Ascending aorta (tissue), 2 donors: ENCODE data around the gene KRR1. TPM values are rescaled to one million over a fixed set of nuclear protein-coding genes. Genes with fewer than 3 reads are reported as not detected.

Source experiments
- DNase-seq, 2 donors: peaks; one replicate each; pipeline ENCODE4 v3.0.0-alpha.2; 2019; ENCODE audit warnings: low spot score in 2 of 2
- H3K27ac ChIP-seq, 2 donors: fragments of 200-600 bp; sonication (generic); one replicate each; pipeline ENCODE4 v1.5.1; 2016 to 2017; ENCODE audit warnings: mild to moderate bottlenecking in 1 of 2
- H3K27me3 ChIP-seq: fragments of 200-600 bp; sonication (generic); one replicate; pipeline ENCODE4 v1.5.1; 2017
- H3K36me3 ChIP-seq, 2 donors: fragments of 200-600 bp; sonication (generic); one replicate each; pipeline ENCODE4 v1.5.1; 2016
- H3K4me1 ChIP-seq, 2 donors: fragments of 200-600 bp; sonication (generic); one replicate each; pipeline ENCODE4 v1.5.1; 2016 to 2017; ENCODE audit warnings: mild to moderate bottlenecking in 1 of 2
- H3K4me3 ChIP-seq, 2 donors: fragments of 200-600 bp; sonication (generic); one replicate each; pipeline ENCODE4 v1.5.1; 2016 to 2017; ENCODE audit warnings: mild to moderate bottlenecking in 1 of 2
- H3K9me3 ChIP-seq, 2 donors: fragments of 200-600 bp; sonication (generic); one replicate each; pipeline ENCODE4 v1.5.1; 2016
- CTCF ChIP-seq, 3 experiments: fragments of 200-600 bp in 2 of 3; fragments of 450-650 bp in 1 of 3; sonication (generic) in 2 of 3; IDR thresholded peaks; one replicate each; pipeline ENCODE4 v1.5.1; 2016 to 2019; ENCODE audit warnings: antibody characterized with exemption in 3 of 3, mild to moderate bottlenecking in 1 of 3, moderate library complexity in 1 of 3
- intact Hi-C: fragments of 100-400 bp; cut with DNase I; formaldehyde crosslinking; loops from one replicate; pipeline ENCODE4 v1.15.1; 2023
- total RNA-seq: library from RNA; depleted of rRNA; stranded (reverse); fragments of >200 nt; gene quantifications from one replicate; pipeline ENCODE4 v1.1.0, GENCODE V29; 2016

The KRR1 gene
- total RNA-seq, 1 donor from 2014 or later = 23.9 TPM

- H3K36me3 ChIP-seq = no peaks in the 10 kb centered on the region
- TF ChIP-seq CTCF (IDR thresholded peaks at IDR 0.05) = no peak
- intact Hi-C loops = loop anchor here (2.0 to 5.0 kb wide), 3 partner anchors 147 to 1281 kb away; partner anchors contain the start of genes GLIPR1L1, OSBPL8 and ZDHHC17
- peak overlapping the region; percentile 88 to 90 for H3K27ac ChIP-seq
- H3K4me1 ChIP-seq = peaks cover 8 to 24% of the 10 kb centered on the region in 2 donors
- H3K27me3 ChIP-seq = no peaks in the 10 kb centered on the region
- no peak for DNase-seq
- peak overlapping the region; percentile 66 to 75 for H3K4me3 ChIP-seq
- no peaks in the 10 kb centered on the region for H3K9me3 ChIP-seq
These were observed 29.6 kb downstream of the KRR1 start for GRCh38 chr12:75481774-75482173.

- no peak for TF ChIP-seq CTCF (IDR thresholded peaks at IDR 0.05)
- Histone ChIP-seq H3K4me1 (peaks cover 8 to 18% of the 10 kb centered on the region in 2 donors), H3K27ac (peak overlapping the region; percentile 88 to 90), H3K4me3 (peak overlapping the region; percentile 66 to 75), H3K27me3 (no peaks in the 10 kb centered on the region), H3K36me3 (no peaks in the 10 kb centered on the region), H3K9me3 (no peaks in the 10 kb centered on the region)
- intact Hi-C loops = loop anchor here (2.0 to 5.0 kb wide), 3 partner anchors 146 to 1281 kb away; partner anchors contain the start of genes GLIPR1L1, OSBPL8 and ZDHHC17
- DNase-seq = no peak
These were observed 30.2 kb downstream of the KRR1 start for GRCh38 chr12:75481013-75481705.

GRCh38 chr12:75480469-75480949 lies 30.9 kb downstream of the KRR1 start, which contains the start of gene GLIPR1:
Gene GLIPR1, plus strand, starts transcription at chr12:75480755. Its CDS starts 126 bp downstream, at chr12:75480881.
- Histone ChIP-seq H3K4me3 (peak within 1 kb of the TSS; percentile 66 to 75), H3K9me3 (no peaks in the 10 kb centered on the region), H3K27me3 (no peaks in the 10 kb centered on the region), H3K4me1 (peaks cover 5 to 14% of the 10 kb centered on the region in 2 donors), H3K36me3 (no peaks in the 10 kb centered on the region), H3K27ac (peak within 1 kb of the TSS; percentile 88 to 90)
- TF ChIP-seq CTCF (IDR thresholded peaks at IDR 0.05) = no peak
- intact Hi-C loops = loop anchor here (1.0 to 5.0 kb wide), 4 partner anchors 89 to 1282 kb away; partner anchors contain the start of genes GLIPR1L1, GLIPR1L2, OSBPL8 and ZDHHC17
- DNase-seq = peak; percentile 52 to 94

- TF ChIP-seq CTCF (IDR thresholded peaks at IDR 0.05) = no peak
- intact Hi-C loops = loop anchor here (1.0 to 5.0 kb wide), 4 partner anchors 89 to 1282 kb away; partner anchors contain the start of genes GLIPR1L1, GLIPR1L2, OSBPL8 and ZDHHC17
- DNase-seq = no peak
- H3K36me3 ChIP-seq = no peaks in the 10 kb centered on the region
- peak overlapping the region; percentile 66 to 75 for H3K4me3 ChIP-seq
- H3K27me3 ChIP-seq = no peaks in the 10 kb centered on the region
- no peaks in the 10 kb centered on the region for H3K9me3 ChIP-seq
- H3K4me1 ChIP-seq = peaks cover 5 to 14% of the 10 kb centered on the region in 2 donors
- peak overlapping the region; percentile 88 to 90 for H3K27ac ChIP-seq
These were observed 31.4 kb downstream of the KRR1 start for GRCh38 chr12:75479963-75480461.

GRCh38 chr12:75478116-75478794 lies 33.2 kb downstream of the KRR1 start:
- Histone ChIP-seq H3K27ac (peak overlapping the region; percentile 88 to 90), H3K9me3 (no peaks in the 10 kb centered on the region), H3K4me1 (peaks cover 0 to 5% of the 10 kb centered on the region in 2 donors), H3K4me3 (no peak overlapping the region), H3K36me3 (no peaks in the 10 kb centered on the region), H3K27me3 (no peaks in the 10 kb centered on the region)
- no peak for DNase-seq
- no peak for TF ChIP-seq CTCF (IDR thresholded peaks at IDR 0.05)
- intact Hi-C loops = no loop called here
